ENCODE data around the gene NR2E1.

The NR2E1 gene

DNA sequence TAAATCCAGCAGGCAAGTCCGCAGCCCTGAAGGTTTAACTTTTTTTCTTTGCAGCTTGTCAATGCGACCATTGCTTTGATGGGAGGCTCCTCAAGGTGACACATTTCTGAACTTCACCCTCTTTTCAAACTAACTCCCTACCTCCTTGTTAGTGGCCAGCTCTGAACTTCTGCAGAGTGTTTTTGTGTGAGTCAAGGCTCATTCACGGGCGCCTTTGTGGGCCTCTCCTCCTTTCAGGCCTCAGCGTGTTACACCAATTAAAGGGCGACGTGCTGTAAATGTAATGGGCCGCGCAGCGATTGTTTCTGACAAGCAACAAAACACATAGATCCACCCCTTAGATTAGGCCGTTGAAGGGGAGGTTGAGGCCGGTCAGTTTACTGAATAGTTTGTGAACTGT, 45.5 kb upstream of the NR2E1 start:
- Histone ChIP-seq H3F3A (ENCODE audit: low read depth) (no peaks in the 10 kb centered on the region), H3K4me2 (ENCODE audit: low read depth, low read length, poor library complexity, severe bottlenecking) (no peak overlapping the region), H3K36me3 (ENCODE audit: insufficient read depth, low read length) (no peaks in the 10 kb centered on the region), H3K9me2 (replicated peaks; ENCODE audit: low read depth, low read length) (no peaks in the 10 kb centered on the region), H4K20me1 (ENCODE audit: insufficient read depth, low read length, poor library complexity, severe bottlenecking) (no peaks in the 10 kb centered on the region), H3K27me3 (ENCODE audit: insufficient read depth, low read length, poor library complexity, severe bottlenecking) (peaks cover 7% of the 10 kb centered on the region), H3K4me1 (ENCODE audit: insufficient read depth, low read length, poor library complexity, severe bottlenecking) (peaks cover 3% of the 10 kb centered on the region), H2AFZ (ENCODE audit: low read length) (no peak overlapping the region), H3K79me2 (ENCODE audit: insufficient read depth, low read length) (no peaks in the 10 kb centered on the region), H3K4me3 (ENCODE audit: low read length, poor library complexity, severe bottlenecking) (no peak overlapping the region), H3K9ac (ENCODE audit: low read depth, low read length, poor library complexity, severe bottlenecking) (no peak overlapping the region), H3K9me3 (ENCODE audit: insufficient read depth, low read depth, low read length) (no peaks in the 10 kb centered on the region)
- TF ChIP-seq, protein P1, sequence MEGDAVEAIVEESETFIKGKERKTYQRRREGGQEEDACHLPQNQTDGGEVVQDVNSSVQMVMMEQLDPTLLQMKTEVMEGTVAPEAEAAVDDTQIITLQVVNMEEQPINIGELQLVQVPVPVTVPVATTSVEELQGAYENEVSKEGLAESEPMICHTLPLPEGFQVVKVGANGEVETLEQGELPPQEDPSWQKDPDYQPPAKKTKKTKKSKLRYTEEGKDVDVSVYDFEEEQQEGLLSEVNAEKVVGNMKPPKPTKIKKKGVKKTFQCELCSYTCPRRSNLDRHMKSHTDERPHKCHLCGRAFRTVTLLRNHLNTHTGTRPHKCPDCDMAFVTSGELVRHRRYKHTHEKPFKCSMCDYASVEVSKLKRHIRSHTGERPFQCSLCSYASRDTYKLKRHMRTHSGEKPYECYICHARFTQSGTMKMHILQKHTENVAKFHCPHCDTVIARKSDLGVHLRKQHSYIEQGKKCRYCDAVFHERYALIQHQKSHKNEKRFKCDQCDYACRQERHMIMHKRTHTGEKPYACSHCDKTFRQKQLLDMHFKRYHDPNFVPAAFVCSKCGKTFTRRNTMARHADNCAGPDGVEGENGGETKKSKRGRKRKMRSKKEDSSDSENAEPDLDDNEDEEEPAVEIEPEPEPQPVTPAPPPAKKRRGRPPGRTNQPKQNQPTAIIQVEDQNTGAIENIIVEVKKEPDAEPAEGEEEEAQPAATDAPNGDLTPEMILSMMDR (conservative IDR thresholded peaks at IDR 0.05; ENCODE audit: low read length): no peak
- TF ChIP-seq EZH2phosphoT487 (IDR thresholded peaks at IDR 0.05; ENCODE audit: borderline replicate concordance): no peak

DNA sequence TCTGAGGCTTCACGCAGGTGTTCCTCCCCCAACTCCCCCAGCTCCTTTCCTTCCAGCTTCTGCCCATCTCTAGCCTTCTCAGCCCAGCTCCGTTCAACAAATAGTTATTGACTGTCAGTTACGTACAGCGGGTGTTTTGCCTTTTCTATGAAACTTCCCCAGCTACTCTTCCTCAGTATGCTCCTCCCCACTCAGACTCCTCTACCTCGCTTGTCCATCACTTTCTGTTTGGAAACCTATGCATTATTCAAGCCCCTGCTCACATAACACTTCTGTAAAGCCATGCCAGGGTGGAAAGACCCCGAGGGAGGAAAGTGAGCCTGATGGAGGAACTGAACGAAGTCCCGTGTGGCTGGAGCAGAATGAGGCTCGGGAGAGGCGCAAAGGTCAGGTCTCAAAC, 44.2 kb upstream of the NR2E1 start:
- no peaks in the 10 kb centered on the region for H3K9me2 ChIP-seq (replicated peaks; ENCODE audit: low read depth, low read length)
- no peaks in the 10 kb centered on the region for H4K20me1 ChIP-seq (ENCODE audit: insufficient read depth, low read length, poor library complexity, severe bottlenecking)
- no peak overlapping the region; the same call in 1 of the 2 replicates for H2AFZ ChIP-seq (ENCODE audit: low read length)
- H3K36me3 ChIP-seq (ENCODE audit: insufficient read depth, low read length): no peaks in the 10 kb centered on the region
- no peaks in the 10 kb centered on the region for H3K79me2 ChIP-seq (ENCODE audit: insufficient read depth, low read length)
- peaks cover 3% of the 10 kb centered on the region for H3K4me1 ChIP-seq (ENCODE audit: insufficient read depth, low read length, poor library complexity, severe bottlenecking)
- no peaks in the 10 kb centered on the region for H3F3A ChIP-seq (ENCODE audit: low read depth)
- TF ChIP-seq, protein P1 (conservative IDR thresholded peaks at IDR 0.05; ENCODE audit: low read length): no peak
- no peak for TF ChIP-seq EZH2phosphoT487 (IDR thresholded peaks at IDR 0.05; ENCODE audit: borderline replicate concordance)
- H3K27me3 ChIP-seq (ENCODE audit: insufficient read depth, low read length, poor library complexity, severe bottlenecking): peaks cover 7% of the 10 kb centered on the region
- H3K9ac ChIP-seq (ENCODE audit: low read depth, low read length, poor library complexity, severe bottlenecking): no peak overlapping the region
- no peak overlapping the region for H3K4me3 ChIP-seq (ENCODE audit: low read length, poor library complexity, severe bottlenecking)
- H3K9me3 ChIP-seq (ENCODE audit: insufficient read depth, low read depth, low read length): no peaks in the 10 kb centered on the region
- H3K4me2 ChIP-seq (ENCODE audit: low read depth, low read length, poor library complexity, severe bottlenecking): no peak overlapping the region

DNA sequence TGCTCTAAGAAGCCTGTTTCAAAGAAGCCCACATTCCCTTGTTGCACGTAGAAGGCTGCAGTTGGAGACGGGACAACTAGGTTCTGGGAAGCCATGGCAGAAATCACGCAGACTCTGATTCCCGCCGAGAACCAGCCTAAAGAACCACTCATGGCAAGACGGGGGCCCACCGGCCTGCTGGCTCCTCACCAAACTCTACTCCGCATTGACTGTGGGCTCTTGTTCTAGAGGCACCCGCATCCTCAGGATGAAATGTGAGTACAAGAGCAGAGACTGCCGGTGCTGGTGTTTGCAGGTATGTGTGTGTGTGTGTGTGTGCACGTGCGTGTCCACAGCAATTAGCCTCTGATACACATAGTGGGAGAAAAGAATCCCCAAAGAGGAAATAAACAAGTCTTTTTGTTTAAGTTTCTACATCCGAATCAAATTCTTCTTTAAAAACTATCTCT, 42.3 kb upstream of the NR2E1 start:
- H3K9me3 ChIP-seq (ENCODE audit: insufficient read depth, low read depth, low read length): no peaks in the 10 kb centered on the region
- H3K36me3 ChIP-seq (ENCODE audit: insufficient read depth, low read length): no peaks in the 10 kb centered on the region
- no peak overlapping the region for H3K4me2 ChIP-seq (ENCODE audit: low read depth, low read length, poor library complexity, severe bottlenecking)
- H2AFZ ChIP-seq (ENCODE audit: low read length): no peak overlapping the region
- no peaks in the 10 kb centered on the region for H3K79me2 ChIP-seq (ENCODE audit: insufficient read depth, low read length)
- H3K4me1 ChIP-seq (ENCODE audit: insufficient read depth, low read length, poor library complexity, severe bottlenecking): no peaks in the 10 kb centered on the region
- H4K20me1 ChIP-seq (ENCODE audit: insufficient read depth, low read length, poor library complexity, severe bottlenecking): no peaks in the 10 kb centered on the region
- no peak overlapping the region for H3K9ac ChIP-seq (ENCODE audit: low read depth, low read length, poor library complexity, severe bottlenecking)
- H3K27me3 ChIP-seq (ENCODE audit: insufficient read depth, low read length, poor library complexity, severe bottlenecking): peaks cover 7% of the 10 kb centered on the region
- H3K9me2 ChIP-seq (replicated peaks; ENCODE audit: low read depth, low read length): no peaks in the 10 kb centered on the region
- H3F3A ChIP-seq (ENCODE audit: low read depth): no peaks in the 10 kb centered on the region
- no peak overlapping the region for H3K4me3 ChIP-seq (ENCODE audit: low read length, poor library complexity, severe bottlenecking)
- TF ChIP-seq, protein P1 (conservative IDR thresholded peaks at IDR 0.05; ENCODE audit: low read length): no peak
- no peak for TF ChIP-seq EZH2phosphoT487 (IDR thresholded peaks at IDR 0.05; ENCODE audit: borderline replicate concordance)
